Right lobe of liver (tissue), 4 donors: ENCODE data around the gene RABEP1.

Source experiments
- POLR2A ChIP-seq: fragments of 450-650 bp; IDR thresholded peaks from one replicate; pipeline ENCODE4 v1.6.1; 2017; ENCODE audit warnings: antibody characterized with exemption, mild to moderate bottlenecking
- TF ChIP-seq, protein P1 (sequence below), 4 donors: fragments of 200-600 bp in 3 of 4; fragments of 450-650 bp in 1 of 4; IDR thresholded peaks; one replicate each; pipeline versions ENCODE4 v1.5.1 to v1.8.0; 2016 to 2022; ENCODE audit warnings: antibody characterized with exemption in 4 of 4, mild to moderate bottlenecking in 2 of 4
- donor health status: DM: no; HTN: no; CAD: no.
- donor health status: DM: no; HTN: no; CAD: no.
- donor health status: DM: no; HTN: yes; CAD: no.

DNA sequence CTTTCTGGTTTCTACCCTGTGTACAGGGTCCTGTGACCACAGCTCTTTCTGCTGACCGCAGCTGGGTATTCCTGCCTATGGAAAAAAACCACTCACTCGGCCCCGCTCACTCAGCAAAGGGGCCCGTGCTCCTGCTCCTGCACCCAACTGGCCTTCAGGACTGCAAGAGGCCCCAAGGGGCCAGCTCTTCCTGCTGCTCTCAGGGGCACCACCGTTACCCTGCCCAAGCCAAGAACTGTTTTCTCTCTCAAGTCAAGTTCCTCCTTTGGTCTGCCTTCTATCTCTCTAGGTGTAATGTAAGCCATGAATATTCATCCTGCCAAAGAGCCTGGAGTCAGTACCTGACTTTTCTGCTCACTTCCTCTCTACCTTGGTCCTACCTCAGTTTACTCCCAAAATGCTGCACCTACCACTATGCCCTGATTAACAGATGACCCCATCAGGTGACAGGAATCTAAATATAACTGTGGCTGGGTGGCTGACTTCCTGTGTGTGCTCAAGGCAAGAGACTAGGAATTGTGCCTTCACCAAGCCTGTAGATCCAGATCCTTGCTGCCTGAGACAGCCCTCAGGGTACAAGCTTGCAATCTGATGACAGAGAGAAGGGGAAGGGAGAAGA, 27.1 kb upstream of the RABEP1 start:
- TF ChIP-seq, protein P1, sequence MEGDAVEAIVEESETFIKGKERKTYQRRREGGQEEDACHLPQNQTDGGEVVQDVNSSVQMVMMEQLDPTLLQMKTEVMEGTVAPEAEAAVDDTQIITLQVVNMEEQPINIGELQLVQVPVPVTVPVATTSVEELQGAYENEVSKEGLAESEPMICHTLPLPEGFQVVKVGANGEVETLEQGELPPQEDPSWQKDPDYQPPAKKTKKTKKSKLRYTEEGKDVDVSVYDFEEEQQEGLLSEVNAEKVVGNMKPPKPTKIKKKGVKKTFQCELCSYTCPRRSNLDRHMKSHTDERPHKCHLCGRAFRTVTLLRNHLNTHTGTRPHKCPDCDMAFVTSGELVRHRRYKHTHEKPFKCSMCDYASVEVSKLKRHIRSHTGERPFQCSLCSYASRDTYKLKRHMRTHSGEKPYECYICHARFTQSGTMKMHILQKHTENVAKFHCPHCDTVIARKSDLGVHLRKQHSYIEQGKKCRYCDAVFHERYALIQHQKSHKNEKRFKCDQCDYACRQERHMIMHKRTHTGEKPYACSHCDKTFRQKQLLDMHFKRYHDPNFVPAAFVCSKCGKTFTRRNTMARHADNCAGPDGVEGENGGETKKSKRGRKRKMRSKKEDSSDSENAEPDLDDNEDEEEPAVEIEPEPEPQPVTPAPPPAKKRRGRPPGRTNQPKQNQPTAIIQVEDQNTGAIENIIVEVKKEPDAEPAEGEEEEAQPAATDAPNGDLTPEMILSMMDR (IDR thresholded peaks at IDR 0.05) = no peak
- no peak for TF ChIP-seq POLR2A
